ENCODE measurements around the gene FOXD1. TPM values are rescaled to one million over a fixed set of nuclear protein-coding genes. Genes with fewer than 3 reads are reported as not detected.

FOXD1 gene
- total RNA-seq, 8 experiments from 2014 or later = 2.2 to 37.2 (median 5.9) TPM

GRCh38 chr5:73434907-73435306 is 13.7 kb downstream of the FOXD1 start:
- Histone ChIP-seq H3K4me3 (no peak overlapping the region), H3K27ac (no peak overlapping the region), H3K4me1 (replicated peaks in 1 of 2) (peaks cover 0 to 7% of the 10 kb centered on the region in 2 donors)
- WGBS, 10 experiments = 17 to 86% (median 69%) methylated on average over 1 of the region's 1 CpG; no CpG with 5 or more reads in 4 of the 10 experiments
- peak in 3 of 8 experiments; percentile 19 to 54 (median 22) for ATAC-seq (replicated peaks in 6 of 8)
- in situ Hi-C loops (cut with MboI; ENCODE audit: low pct_unique_long_range_greater_than_20kb in 2 of 9, low sequenced_read_pairs in 9 of 9, unreplicated experiment in 9 of 9) = loop anchor here in 4 of 9 experiments (25.0 kb wide), 2 partner anchors 223 to 323 kb away; partner anchors contain the start of gene TMEM171 (in 1 of the 4)

- Histone ChIP-seq H3K27ac (no peak overlapping the region), H3K4me1 (replicated peaks in 1 of 2) (peaks cover 0 to 7% of the 10 kb centered on the region in 2 donors), H3K4me3 (no peak overlapping the region)
- in situ Hi-C loops (cut with MboI; ENCODE audit: low pct_unique_long_range_greater_than_20kb in 2 of 9, low sequenced_read_pairs in 9 of 9, unreplicated experiment in 9 of 9) = loop anchor here in 4 of 9 experiments (25.0 kb wide), 2 partner anchors 222 to 322 kb away; partner anchors contain the start of gene TMEM171 (in 1 of the 4)
- WGBS, 10 experiments = 0 to 83% (median 50%) methylated on average over 1 of the region's 1 CpG; no CpG with 5 or more reads in 1 of the 10 experiments
- ATAC-seq (replicated peaks in 6 of 8) = no peak
These were observed 14.1 kb downstream of the FOXD1 start for GRCh38 chr5:73434461-73434860.

GRCh38 chr5:73433982-73434342 is 14.6 kb downstream of the FOXD1 start:
- Histone ChIP-seq H3K4me1 (replicated peaks in 1 of 2) (peaks cover 0 to 7% of the 10 kb centered on the region in 2 donors), H3K27ac (no peak overlapping the region), H3K4me3 (no peak overlapping the region)
- 33 to 100% (median 60%) methylated on average over 1 of the region's 1 CpG; no CpG with 5 or more reads in 2 of the 10 experiments for WGBS, 10 experiments
- in situ Hi-C loops (cut with MboI; ENCODE audit: low pct_unique_long_range_greater_than_20kb in 2 of 9, low sequenced_read_pairs in 9 of 9, unreplicated experiment in 9 of 9) = loop anchor here in 4 of 9 experiments (25.0 kb wide), 2 partner anchors 222 to 322 kb away; partner anchors contain the start of gene TMEM171 (in 1 of the 4)
- no peak for ATAC-seq (replicated peaks in 6 of 8)

- Histone ChIP-seq H3K27ac (no peak overlapping the region), H3K4me1 (replicated peaks in 1 of 2) (peaks cover 0 to 7% of the 10 kb centered on the region in 2 donors), H3K4me3 (no peak overlapping the region)
- no peak for ATAC-seq (replicated peaks in 6 of 8)
- 39 to 77% (median 58%) methylated on average over 2 to 4 of the region's 4 CpGs for WGBS, 10 experiments
- in situ Hi-C loops (cut with MboI; ENCODE audit: low pct_unique_long_range_greater_than_20kb in 2 of 9, low sequenced_read_pairs in 9 of 9, unreplicated experiment in 9 of 9) = loop anchor here in 4 of 9 experiments (25.0 kb wide), 2 partner anchors 221 to 321 kb away; partner anchors contain the start of gene TMEM171 (in 1 of the 4)
These were observed 15.2 kb downstream of the FOXD1 start for GRCh38 chr5:73433272-73433981.

GRCh38 chr5:73431204-73431851 is 17.2 kb downstream of the FOXD1 start:
- ATAC-seq (replicated peaks in 6 of 8) = no peak
- in situ Hi-C loops (cut with MboI; ENCODE audit: low pct_unique_long_range_greater_than_20kb in 2 of 9, low sequenced_read_pairs in 9 of 9, unreplicated experiment in 9 of 9) = loop anchor here in 4 of 9 experiments (25.0 kb wide), 2 partner anchors 219 to 319 kb away; partner anchors contain the start of gene TMEM171 (in 1 of the 4)

GRCh38 chr5:73426034-73426433 is 22.5 kb downstream of the FOXD1 start:
- H3K4me3 ChIP-seq = no peak overlapping the region
- no peak overlapping the region for H3K27ac ChIP-seq
- in situ Hi-C loops (cut with MboI; ENCODE audit: low pct_unique_long_range_greater_than_20kb in 2 of 9, low sequenced_read_pairs in 9 of 9, unreplicated experiment in 9 of 9) = loop anchor here in 4 of 9 experiments (25.0 kb wide), 2 partner anchors 214 to 314 kb away; partner anchors contain the start of gene TMEM171 (in 1 of the 4)
- no peak for ATAC-seq (replicated peaks in 6 of 8)
- no peaks in the 10 kb centered on the region for H3K4me1 ChIP-seq (replicated peaks in 1 of 2)
- 53 to 100% (median 78%) methylated on average over 1 to 2 of the region's 3 CpGs; no CpG with 5 or more reads in 5 of the 10 experiments for WGBS, 10 experiments

More at GRCh38 chr5:73431204-73431851, 17.2 kb downstream of the FOXD1 start:
- Histone ChIP-seq H3K27ac (no peak overlapping the region), H3K4me3 (no peak overlapping the region), H3K4me1 (replicated peaks in 1 of 2) (no peaks in the 10 kb centered on the region)

GRCh38 chr5:73424556-73424977 is 24.0 kb downstream of the FOXD1 start:
- Histone ChIP-seq H3K4me3 (no peak overlapping the region), H3K27ac (no peak overlapping the region), H3K4me1 (replicated peaks in 1 of 2) (peaks cover 0 to 5% of the 10 kb centered on the region in 2 donors)
- WGBS, 10 experiments = 0 to 100% (median 54%) methylated on average over 1 to 5 of the region's 5 CpGs; no CpG with 5 or more reads in 3 of the 10 experiments
- in situ Hi-C loops (cut with MboI; ENCODE audit: low pct_unique_long_range_greater_than_20kb in 2 of 9, low sequenced_read_pairs in 9 of 9, unreplicated experiment in 9 of 9) = no loop called here
- ATAC-seq (replicated peaks in 6 of 8) = peak in 5 of 8 experiments; percentile 29 to 98 (median 78)

- WGBS, 10 experiments = 71 to 88% (median 80%) methylated on average over 1 of the region's 1 CpG; no CpG with 5 or more reads in 7 of the 10 experiments
- Histone ChIP-seq H3K27ac (no peak overlapping the region), H3K4me1 (replicated peaks in 1 of 2) (peaks cover 0 to 11% of the 10 kb centered on the region in 2 donors), H3K4me3 (no peak overlapping the region)
- ATAC-seq (replicated peaks in 6 of 8) = no peak
- in situ Hi-C loops (cut with MboI; ENCODE audit: low pct_unique_long_range_greater_than_20kb in 2 of 9, low sequenced_read_pairs in 9 of 9, unreplicated experiment in 9 of 9) = no loop called here
These were observed 26.4 kb downstream of the FOXD1 start for GRCh38 chr5:73422164-73422563.

- WGBS, 10 experiments = 40 to 100% (median 81%) methylated on average over 1 to 3 of the region's 3 CpGs; no CpG with 5 or more reads in 1 of the 10 experiments
- in situ Hi-C loops (cut with MboI; ENCODE audit: low pct_unique_long_range_greater_than_20kb in 2 of 9, low sequenced_read_pairs in 9 of 9, unreplicated experiment in 9 of 9) = no loop called here
These were observed 27.9 kb downstream of the FOXD1 start for GRCh38 chr5:73420666-73421065.

GRCh38 chr5:73419465-73420390 is 28.8 kb downstream of the FOXD1 start:
- WGBS, 10 experiments = 0 to 49% (median 20%) methylated on average over 4 to 17 of the region's 79 CpGs; no CpG with 5 or more reads in 1 of the 10 experiments
- Histone ChIP-seq H3K4me1 (replicated peaks in 1 of 2) (peaks cover 0 to 13% of the 10 kb centered on the region in 2 donors), H3K27ac (no peak overlapping the region), H3K4me3 (peak overlapping the region; percentile 14 to 27 (median 19))
- peak; percentile 57 to 88 (median 70) for ATAC-seq (replicated peaks in 6 of 8)
- in situ Hi-C loops (cut with MboI; ENCODE audit: low pct_unique_long_range_greater_than_20kb in 2 of 9, low sequenced_read_pairs in 9 of 9, unreplicated experiment in 9 of 9) = no loop called here

More at GRCh38 chr5:73420666-73421065, 27.9 kb downstream of the FOXD1 start:
- H3K4me3 ChIP-seq = no peak overlapping the region
- no peak overlapping the region for H3K27ac ChIP-seq
- no peak for ATAC-seq (replicated peaks in 6 of 8)
- H3K4me1 ChIP-seq (replicated peaks in 1 of 2) = peaks cover 0 to 13% of the 10 kb centered on the region in 2 donors

GRCh38 chr5:73419117-73419464 is 29.5 kb downstream of the FOXD1 start:
- 0 to 68% (median 29%) methylated on average over 1 to 6 of the region's 6 CpGs; no CpG with 5 or more reads in 2 of the 10 experiments for WGBS, 10 experiments
- in situ Hi-C loops (cut with MboI; ENCODE audit: low pct_unique_long_range_greater_than_20kb in 2 of 9, low sequenced_read_pairs in 9 of 9, unreplicated experiment in 9 of 9) = no loop called here
- Histone ChIP-seq H3K27ac (no peak overlapping the region), H3K4me3 (peak overlapping the region in 1 of 5 donors; percentile 27), H3K4me1 (replicated peaks in 1 of 2) (peaks cover 0 to 13% of the 10 kb centered on the region in 2 donors)
- ATAC-seq (replicated peaks in 6 of 8) = peak in 4 of 8 experiments; percentile 10 to 55 (median 14)

GRCh38 chr5:73418244-73418691 is 30.3 kb downstream of the FOXD1 start:
- 0 to 100% (median 49%) methylated on average over 1 to 4 of the region's 6 CpGs; no CpG with 5 or more reads in 3 of the 10 experiments for WGBS, 10 experiments
- in situ Hi-C loops (cut with MboI; ENCODE audit: low pct_unique_long_range_greater_than_20kb in 2 of 9, low sequenced_read_pairs in 9 of 9, unreplicated experiment in 9 of 9) = no loop called here
- Histone ChIP-seq H3K4me3 (no peak overlapping the region), H3K27ac (no peak overlapping the region), H3K4me1 (replicated peaks in 1 of 2) (peaks cover 0 to 13% of the 10 kb centered on the region in 2 donors)
- ATAC-seq (replicated peaks in 6 of 8) = peak in 2 of 8 experiments; percentile 11 to 12

All from motor neuron (in vitro differentiated cells).